Stomach (tissue), 9 donors: Measurements from ENCODE around the gene DTD1. TPM values are rescaled to one million over a fixed set of nuclear protein-coding genes. Genes with fewer than 3 reads are reported as not detected.

ENCODE experiments used
- DNase-seq, 2 donors: peaks; one replicate each; pipeline versions ENCODE4 v3.0.0 to v3.0.0-alpha.2; 2013 to 2019
- H3K27ac ChIP-seq, 5 donors: fragments of 200-600 bp in 4 of 5; sonication (generic) in 4 of 5; one replicate each; pipeline ENCODE4 v1.5.1; 2013 to 2019; ENCODE audit warnings: mild to moderate bottlenecking in 1 of 5, moderate library complexity in 1 of 5
- H3K27me3 ChIP-seq, 3 donors: fragments of 200-600 bp; sonication (generic); one replicate each; pipeline ENCODE4 v1.5.1; 2017 to 2019; ENCODE audit warnings: mixed run types in 1 of 3
- H3K36me3 ChIP-seq, 4 donors: fragments of 200-600 bp; sonication (generic); 1 replicate in 3 of 4; 2 replicates in 1 of 4; pipeline ENCODE4 v1.5.1; 2016 to 2019
- H3K4me1 ChIP-seq, 4 donors: fragments of 200-600 bp; sonication (generic); one replicate each; pipeline ENCODE4 v1.5.1; 2016 to 2019
- H3K4me3 ChIP-seq, 4 donors: fragments of 200-600 bp; sonication (generic) in 3 of 4; one replicate each; pipeline ENCODE4 v1.5.1; 2016 to 2019; ENCODE audit warnings: mild to moderate bottlenecking in 1 of 4
- H3K9me3 ChIP-seq, 4 donors: fragments of 200-600 bp; sonication (generic); one replicate each; pipeline ENCODE4 v1.5.1; 2016 to 2019
- CTCF ChIP-seq, 7 experiments: fragments of 450-650 bp in 4 of 7; fragments of 200-600 bp in 3 of 7; sonication (generic) in 3 of 7; IDR thresholded peaks; one replicate each; pipeline ENCODE4 v1.5.1; 2016 to 2019; ENCODE audit warnings: antibody characterized with exemption in 7 of 7, control low read depth in 2 of 7, mild to moderate bottlenecking in 1 of 7
- EP300 ChIP-seq: sonication (generic); formaldehyde crosslinking; IDR thresholded peaks from one replicate; pipeline ENCODE4 v1.6.1; 2017; ENCODE audit warnings: antibody characterized with exemption
- POLR2A ChIP-seq, 4 donors: fragments of 450-650 bp; IDR thresholded peaks; one replicate each; pipeline ENCODE4 v1.6.1; 2016; ENCODE audit warnings: antibody characterized with exemption in 4 of 4, control low read depth in 2 of 4, mild to moderate bottlenecking in 1 of 4, moderate library complexity in 1 of 4
- POLR2AphosphoS5 ChIP-seq, 3 donors: sonication (generic); formaldehyde crosslinking; IDR thresholded peaks; one replicate each; pipeline ENCODE4 v1.6.1; 2016; ENCODE audit warnings: antibody characterized with exemption in 3 of 3
- WGBS, 5 donors: extraction: QIAGEN DNeasy Blood & Tissue Kit in 3 of 5; methylation state at CpG; one replicate each; pipeline versions ENCODE4 v1.1.5 to v1.1.7; 2013 to 2018; 5-methylcytosine and 5-hydroxymethylcytosine counted together
- intact Hi-C: fragments of 100-400 bp; cut with DNase I; formaldehyde crosslinking; loops from one replicate; pipeline ENCODE4 v1.15.1; 2023; ENCODE audit warnings: low total_unique reads
- polyA plus RNA-seq, 3 donors: library from polyadenylated mRNA; stranded (reverse); fragments of 200-250 nt; gene quantifications; one replicate each; pipeline ENCODE4 v1.2.3, GENCODE V29; 2013
- total RNA-seq, 5 donors: library from RNA; depleted of rRNA; stranded (reverse); fragments of >200 nt; gene quantifications; one replicate each; pipeline versions ENCODE4 v1.1.0 to v1.2.3, GENCODE V29; 2014 to 2016
- donor health status: healthy with polysubstance abuse.
- donor health status: Bipolar disorder and iron deficiency.
- donor health status: healthy.

DTD1 gene
- total and polyA plus RNA-seq, 8 donors = 4.5 to 30.4 (median 15.7) TPM; not detected in 1

GRCh38 chr20:18578581-18578980 is 9.3 kb upstream of the DTD1 start:
- Histone ChIP-seq H3K27me3 (no peaks in the 10 kb centered on the region), H3K27ac (peak overlapping the region in 1 of 5 donors; percentile 30), H3K4me1 (no peaks in the 10 kb centered on the region), H3K9me3 (no peaks in the 10 kb centered on the region), H3K4me3 (no peak overlapping the region), H3K36me3 (no peaks in the 10 kb centered on the region)
- 34 to 53% (median 50%) methylated on average over 6 of the region's 6 CpGs for WGBS, 5 donors
- intact Hi-C loops = no loop called here
- TF ChIP-seq EP300 (no peak), CTCF (IDR thresholded peaks at IDR 0.05) (no peak), POLR2AphosphoS5 (IDR thresholded peaks at IDR 0.05) (no peak), POLR2A (IDR thresholded peaks at IDR 0.05) (no peak)
- DNase-seq = no peak

GRCh38 chr20:18580012-18580411 is 7.8 kb upstream of the DTD1 start:
- Histone ChIP-seq H3K27me3 (no peaks in the 10 kb centered on the region), H3K4me1 (no peaks in the 10 kb centered on the region), H3K4me3 (no peak overlapping the region), H3K36me3 (no peaks in the 10 kb centered on the region), H3K9me3 (no peaks in the 10 kb centered on the region), H3K27ac (no peak overlapping the region)
- TF ChIP-seq CTCF (IDR thresholded peaks at IDR 0.05) = no peak
- no peak for TF ChIP-seq EP300
- no peak for TF ChIP-seq POLR2AphosphoS5 (IDR thresholded peaks at IDR 0.05)
- no peak for TF ChIP-seq POLR2A (IDR thresholded peaks at IDR 0.05)
- no peak for DNase-seq
- intact Hi-C loops = no loop called here
- whole genome bisulfite sequencing, 5 donors = 87 to 93% (median 90%) methylated on average over 4 of the region's 4 CpGs

- TF ChIP-seq POLR2AphosphoS5 (IDR thresholded peaks at IDR 0.05) (no peak), EP300 (no peak), CTCF (IDR thresholded peaks at IDR 0.05) (no peak), POLR2A (IDR thresholded peaks at IDR 0.05) (no peak)
- Histone ChIP-seq H3K27me3 (no peaks in the 10 kb centered on the region), H3K4me3 (no peak overlapping the region), H3K27ac (no peak overlapping the region), H3K36me3 (no peaks in the 10 kb centered on the region), H3K4me1 (peaks cover 4 to 26% (median 17%) of the 10 kb centered on the region in 4 donors), H3K9me3 (no peaks in the 10 kb centered on the region)
- no peak for DNase-seq
- WGBS, 5 donors = 87 to 96% (median 95%) methylated on average over 2 of the region's 2 CpGs
- intact Hi-C loops = no loop called here
These were observed 2.7 kb upstream of the DTD1 start for GRCh38 chr20:18585134-18585533.

- H3K4me1 ChIP-seq = peaks cover 4 to 28% (median 17%) of the 10 kb centered on the region in 4 donors
- no peaks in the 10 kb centered on the region for H3K9me3 ChIP-seq
- intact Hi-C loops = no loop called here
- H3K36me3 ChIP-seq = peaks cover 0 to 2% (median under 1%) of the 10 kb centered on the region in 4 donors
- DNase-seq = no peak
- peak overlapping the region; percentile 70 to 99 (median 88) for H3K4me3 ChIP-seq
- TF ChIP-seq POLR2AphosphoS5 (IDR thresholded peaks at IDR 0.05) (no peak), EP300 (no peak), POLR2A (IDR thresholded peaks at IDR 0.05) (no peak), CTCF (IDR thresholded peaks at IDR 0.05) (no peak)
- peak overlapping the region; percentile 64 to 87 (median 79) for H3K27ac ChIP-seq
- WGBS, 5 donors = 9 to 12% (median 10%) methylated on average over 18 of the region's 18 CpGs
- no peaks in the 10 kb centered on the region for H3K27me3 ChIP-seq
These were observed 700 bp downstream of the DTD1 start for GRCh38 chr20:18588574-18588933.
